CD4-positive, alpha-beta memory T cell (primary cell): ENCODE data around the gene NOG. TPM values are rescaled to one million over a fixed set of nuclear protein-coding genes. Genes with fewer than 3 reads are reported as not detected.

Experiments
- CTCF ChIA-PET: fragments of 350-600 bp; sonication (Branson Sonifier 250); formaldehyde crosslinking; loops from one replicate; lab custom pipeline; 2021; ENCODE audit warnings: inconsistent platforms; ENCODE audit not compliant: partially characterized antibody; lab: Charles Lee
- POLR2A ChIA-PET: fragments of 350-600 bp; sonication (Branson Sonifier 250); formaldehyde crosslinking; loops from one replicate; lab custom pipeline; 2021; ENCODE audit not compliant: partially characterized antibody; lab: Charles Lee
- DNase-seq, 5 donors: peaks; one replicate each; pipeline versions ENCODE4 v3.0.0 to v3.0.0-alpha.2; 2020 to 2022; ENCODE audit warnings: mixed read lengths in 1 of 5
- H3K27ac ChIP-seq: one replicate; pipeline ENCODE4 v1.7.0; 2013; ENCODE audit warnings: low read depth, low read length
- H3K27me3 ChIP-seq: 2 replicates; pipeline ENCODE4 v1.7.0; 2013; ENCODE audit warnings: mild to moderate bottlenecking, low read length, moderate library complexity; ENCODE audit not compliant: insufficient read depth
- H3K36me3 ChIP-seq: 2 replicates; pipeline ENCODE4 v1.7.0; 2013; ENCODE audit warnings: mild to moderate bottlenecking, low read length, moderate library complexity; ENCODE audit not compliant: insufficient read depth
- H3K4me1 ChIP-seq: 2 replicates; pipeline ENCODE4 v1.7.0; 2013; ENCODE audit warnings: mild to moderate bottlenecking, low read length, moderate library complexity; ENCODE audit not compliant: insufficient read depth
- H3K4me3 ChIP-seq, 2 donors: one replicate each; pipeline ENCODE4 v1.7.0; 2013; ENCODE audit warnings: low read length in 2 of 2, mild to moderate bottlenecking in 1 of 2
- H3K9me3 ChIP-seq, 2 donors: one replicate each; pipeline ENCODE4 v1.7.0; 2013; ENCODE audit warnings: low read length in 2 of 2, control low read depth in 1 of 2; ENCODE audit not compliant: control insufficient read depth in 1 of 2
- H3K27ac Mint-ChIP-seq, 7 donors: one replicate each; pipeline ENCODE4 v1.8.0; 2020 to 2021; ENCODE audit warnings: mixed read lengths in 7 of 7, mild to moderate bottlenecking in 6 of 7, inconsistent platforms in 3 of 7, moderate library complexity in 3 of 7
- H3K27me3 Mint-ChIP-seq, 2 donors: one replicate each; pipeline ENCODE4 v1.8.0; 2020 to 2021; ENCODE audit warnings: mixed read lengths in 2 of 2
- H3K36me3 Mint-ChIP-seq, 2 donors: one replicate each; pipeline ENCODE4 v1.8.0; 2020 to 2021; ENCODE audit warnings: mixed read lengths in 2 of 2, inconsistent platforms in 1 of 2, mild to moderate bottlenecking in 1 of 2
- H3K4me1 Mint-ChIP-seq, 4 donors: one replicate each; pipeline ENCODE4 v1.8.0; 2020 to 2021; ENCODE audit warnings: mixed read lengths in 4 of 4, mild to moderate bottlenecking in 1 of 4
- H3K4me3 Mint-ChIP-seq, 8 donors: one replicate each; pipeline ENCODE4 v1.8.0; 2020 to 2021; ENCODE audit warnings: mixed read lengths in 8 of 8, mild to moderate bottlenecking in 7 of 8, moderate library complexity in 6 of 8, inconsistent platforms in 3 of 8
- H3K9me3 Mint-ChIP-seq, 8 donors: one replicate each; pipeline ENCODE4 v1.8.0; 2020 to 2021; ENCODE audit warnings: mixed read lengths in 8 of 8, mild to moderate bottlenecking in 5 of 8, inconsistent platforms in 3 of 8, moderate library complexity in 1 of 8
- intact Hi-C: fragments of 100-400 bp; cut with micrococcal nuclease; formaldehyde crosslinking; loops from one replicate; pipeline ENCODE4 v1.15.1; 2023
- polyA plus RNA-seq, 2 donors: library from polyadenylated mRNA; unstranded; fragments of 300-500 nt; fragmentation: Illumina TruSeq; gene quantifications; one replicate each; pipeline ENCODE4 v1.2.3, GENCODE V29; 2021
- total RNA-seq, 2 experiments: library from RNA; stranded (reverse); gene quantifications; one replicate each; pipeline ENCODE4 v1.2.3, GENCODE V29; 2021

NOG gene
- total and polyA plus RNA-seq, 4 experiments from 2014 or later, result 0.88 to 16.2 (median 9.5) TPM

DNA sequence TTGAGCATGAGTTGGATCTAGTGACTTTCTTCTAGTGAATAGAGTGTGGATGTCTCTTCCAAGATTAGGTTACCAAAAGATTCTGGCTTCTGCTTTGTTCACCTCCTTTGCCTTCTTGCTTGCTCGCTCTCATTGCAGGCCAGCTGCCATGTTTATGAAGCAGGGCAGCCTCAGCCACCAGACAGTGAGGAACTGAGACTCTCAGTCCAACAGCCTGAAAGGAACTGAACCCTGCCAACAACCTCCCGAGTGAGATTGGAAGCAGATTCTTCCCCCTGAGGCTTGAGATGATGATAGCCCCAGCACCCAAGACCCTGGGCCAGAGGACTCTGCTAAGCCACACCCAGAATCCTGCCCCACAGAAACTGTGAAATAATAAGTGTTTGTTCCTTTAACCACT, 48.4 kb downstream of the NOG start:
- no peak for DNase-seq
- no peaks in the 10 kb centered on the region for H3K9me3 ChIP-seq
- no peaks in the 10 kb centered on the region for H3K4me1 ChIP-seq
- Mint-ChIP-seq H3K9me3 (no peaks in the 10 kb centered on the region), H3K4me3 (no peak overlapping the region), H3K36me3 (no peaks in the 10 kb centered on the region), H3K27ac (no peak overlapping the region), H3K27me3 (peaks cover 9 to 15% of the 10 kb centered on the region in 2 donors), H3K4me1 (no peaks in the 10 kb centered on the region)
- intact Hi-C loops, result no loop called here
- no peaks in the 10 kb centered on the region for H3K36me3 ChIP-seq
- ChIA-PET POLR2A (no interaction called here), CTCF (no interaction called here)
- H3K27me3 ChIP-seq, result no peaks in the 10 kb centered on the region
- H3K27ac ChIP-seq, result no peak overlapping the region
- H3K4me3 ChIP-seq, result no peak overlapping the region

DNA sequence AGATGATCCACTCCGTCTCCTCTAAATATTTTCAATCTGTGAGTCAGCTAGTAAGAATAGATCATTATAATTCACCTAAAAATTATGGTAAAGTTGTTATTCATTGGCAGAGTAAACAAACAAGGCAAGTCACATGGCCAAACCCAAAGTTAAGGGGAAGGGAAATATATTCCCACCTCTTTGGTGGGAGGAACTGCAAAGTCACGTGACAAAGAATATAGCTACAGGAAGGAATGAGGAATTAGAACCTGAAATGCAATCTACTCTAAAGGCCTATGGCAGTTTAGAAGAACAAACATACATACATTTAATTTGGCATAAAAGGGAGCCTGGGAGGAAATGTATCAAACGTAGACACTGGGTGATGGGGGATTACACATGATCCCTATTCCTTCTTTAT, 48.9 kb downstream of the NOG start:
- intact Hi-C loops, result no loop called here
- Mint-ChIP-seq H3K4me3 (no peak overlapping the region), H3K27ac (peak overlapping the region in 1 of 7 donors; percentile 39), H3K4me1 (no peaks in the 10 kb centered on the region), H3K27me3 (peaks cover 11 to 16% of the 10 kb centered on the region in 2 donors), H3K9me3 (no peaks in the 10 kb centered on the region), H3K36me3 (no peaks in the 10 kb centered on the region)
- no peak overlapping the region for H3K27ac ChIP-seq
- DNase-seq, result no peak
- no peaks in the 10 kb centered on the region for H3K36me3 ChIP-seq
- H3K27me3 ChIP-seq, result no peaks in the 10 kb centered on the region
- ChIA-PET POLR2A (no interaction called here), CTCF (no interaction called here)
- no peaks in the 10 kb centered on the region for H3K9me3 ChIP-seq
- H3K4me1 ChIP-seq, result no peaks in the 10 kb centered on the region
- H3K4me3 ChIP-seq, result no peak overlapping the region

Other genes with a start within 250 kb of the NOG start
- gene C17orf67, start 240.2 kb downstream of the NOG start, total RNA-seq, result 10 to 100 TPM in 1 of 2 experiments, 1 to 10 TPM in 1; 9.5 to 11.2 TPM
- 1 to 10 TPM in 1 of 2 donors, under 1 TPM in 1; 0.81 to 2.9 TPM for gene C17orf67, start 240.2 kb downstream of the NOG start, polyA plus RNA-seq
- 10 to 100 TPM; 36.7 to 37.7 TPM for gene DGKE, start 240.5 kb downstream of the NOG start, total RNA-seq
- gene DGKE, start 240.5 kb downstream of the NOG start, polyA plus RNA-seq, result 1 to 10 TPM; 4.3 to 7.2 TPM